DOHH2 (cell line): ENCODE results near the gene CKM.

Experiments used
- CTCF ChIP-seq: fragments of 200-600 bp; sonication (generic); IDR thresholded peaks from one replicate; pipeline ENCODE4 v1.5.1; 2014; ENCODE audit warnings: antibody characterized with exemption, mild to moderate bottlenecking, low read depth, low read length; ENCODE audit not compliant: poor library complexity, severe bottlenecking
- EZH2phosphoT487 ChIP-seq: fragments of 200-600 bp; sonication (generic); IDR thresholded peaks from 2 replicates; pipeline ENCODE4 v1.6.1; 2017; ENCODE audit warnings: borderline replicate concordance, mild to moderate bottlenecking, antibody characterized with exemption, low read length, moderate library complexity, mixed read lengths

GRCh38 chr19:45357445-45357783 is 34.7 kb upstream of the CKM start:
- TF ChIP-seq CTCF (no peak), EZH2phosphoT487 (no peak)
